Testis (tissue), 2 donors: ENCODE data around the gene CDK5RAP2.

ENCODE experiments used
- CTCF ChIP-seq, 3 experiments: fragments of 450-650 bp in 2 of 3; fragments of 200-600 bp in 1 of 3; sonication (generic) in 1 of 3; IDR thresholded peaks; one replicate each; pipeline ENCODE4 v1.5.1; 2016 to 2019; ENCODE audit warnings: antibody characterized with exemption in 3 of 3, mild to moderate bottlenecking in 2 of 3, moderate library complexity in 1 of 3
- POLR2A ChIP-seq: fragments of 450-650 bp; IDR thresholded peaks from one replicate; pipeline ENCODE4 v1.6.1; 2017; ENCODE audit warnings: antibody characterized with exemption, mild to moderate bottlenecking, moderate library complexity

- TF ChIP-seq CTCF (IDR thresholded peaks at IDR 0.05) = no peak
- no peak for TF ChIP-seq POLR2A
Measured at GRCh38 chr9:120389867-120390266, 190.1 kb downstream of the CDK5RAP2 start.
